Measurements from ENCODE around the gene MAPKAPK2. TPM values are rescaled to one million over a fixed set of nuclear protein-coding genes. Genes with fewer than 3 reads are reported as not detected.
A peak's percentile ranks its signal among the peaks of the same experiment; 100 is the strongest.

Gene MAPKAPK2
- total RNA-seq, 1 donor from 2014 or later, result 87.9 TPM

GRCh38 chr1:206680279-206680678 is 4.4 kb upstream of the MAPKAPK2 start:
- H3K27ac Mint-ChIP-seq (ENCODE audit: unreplicated experiment), result no peak overlapping the region

GRCh38 chr1:206681359-206681758 is 3.3 kb upstream of the MAPKAPK2 start:
- peaks cover 10% of the 10 kb centered on the region for H3K4me1 Mint-ChIP-seq (ENCODE audit: low read depth)
- H3K27ac Mint-ChIP-seq (ENCODE audit: unreplicated experiment), result no peak overlapping the region
- H3K9me3 Mint-ChIP-seq (ENCODE audit: low read depth), result no peaks in the 10 kb centered on the region
- no peak for DNase-seq (ENCODE audit: low spot score)
- TF ChIP-seq CTCF (IDR thresholded peaks at IDR 0.05), result no peak
- no peaks in the 10 kb centered on the region for H3K36me3 Mint-ChIP-seq (ENCODE audit: low read depth)
- peaks cover 9% of the 10 kb centered on the region for H3K27me3 Mint-ChIP-seq (ENCODE audit: low read depth)
- no peak overlapping the region for H3K4me3 Mint-ChIP-seq (ENCODE audit: unreplicated experiment)

More at GRCh38 chr1:206680279-206680678, 4.4 kb upstream of the MAPKAPK2 start:
- no peak for DNase-seq (ENCODE audit: low spot score)
- no peaks in the 10 kb centered on the region for H3K9me3 Mint-ChIP-seq (ENCODE audit: low read depth)
- peaks cover 9% of the 10 kb centered on the region for H3K27me3 Mint-ChIP-seq (ENCODE audit: low read depth)
- no peak overlapping the region for H3K4me3 Mint-ChIP-seq (ENCODE audit: unreplicated experiment)
- TF ChIP-seq CTCF (IDR thresholded peaks at IDR 0.05), result no peak
- peaks cover 13% of the 10 kb centered on the region for H3K4me1 Mint-ChIP-seq (ENCODE audit: low read depth)
- no peaks in the 10 kb centered on the region for H3K36me3 Mint-ChIP-seq (ENCODE audit: low read depth)

- Mint-ChIP-seq H3K27me3 (ENCODE audit: low read depth) (peaks cover 9% of the 10 kb centered on the region), H3K9me3 (ENCODE audit: low read depth) (no peaks in the 10 kb centered on the region), H3K36me3 (ENCODE audit: low read depth) (no peaks in the 10 kb centered on the region), H3K27ac (ENCODE audit: unreplicated experiment) (no peak overlapping the region), H3K4me3 (ENCODE audit: unreplicated experiment) (no peak overlapping the region), H3K4me1 (ENCODE audit: low read depth) (peaks cover 17% of the 10 kb centered on the region)
- no peak for DNase-seq (ENCODE audit: low spot score)
- TF ChIP-seq CTCF (IDR thresholded peaks at IDR 0.05), result no peak
Measured at GRCh38 chr1:206682111-206682510, 2.6 kb upstream of the MAPKAPK2 start.

- H3K36me3 Mint-ChIP-seq (ENCODE audit: low read depth), result no peaks in the 10 kb centered on the region
- H3K27ac Mint-ChIP-seq (ENCODE audit: unreplicated experiment), result no peak overlapping the region
- DNase-seq (ENCODE audit: low spot score), result no peak
- H3K27me3 Mint-ChIP-seq (ENCODE audit: low read depth), result peaks cover 9% of the 10 kb centered on the region
- H3K9me3 Mint-ChIP-seq (ENCODE audit: low read depth), result no peaks in the 10 kb centered on the region
- TF ChIP-seq CTCF (IDR thresholded peaks at IDR 0.05), result no peak
- no peak overlapping the region for H3K4me3 Mint-ChIP-seq (ENCODE audit: unreplicated experiment)
- H3K4me1 Mint-ChIP-seq (ENCODE audit: low read depth), result peaks cover 29% of the 10 kb centered on the region
Measured at GRCh38 chr1:206683313-206683712, 1.4 kb upstream of the MAPKAPK2 start.

GRCh38 chr1:206684003-206684402 is 702 bp upstream of the MAPKAPK2 start:
- no peak for DNase-seq (ENCODE audit: low spot score)
- H3K9me3 Mint-ChIP-seq (ENCODE audit: low read depth), result no peaks in the 10 kb centered on the region
- peaks cover 9% of the 10 kb centered on the region for H3K27me3 Mint-ChIP-seq (ENCODE audit: low read depth)
- peak overlapping the region; percentile 84 for H3K4me3 Mint-ChIP-seq (ENCODE audit: unreplicated experiment)
- H3K4me1 Mint-ChIP-seq (ENCODE audit: low read depth), result peaks cover 35% of the 10 kb centered on the region
- H3K27ac Mint-ChIP-seq (ENCODE audit: unreplicated experiment), result no peak overlapping the region
- no peaks in the 10 kb centered on the region for H3K36me3 Mint-ChIP-seq (ENCODE audit: low read depth)
- TF ChIP-seq CTCF (IDR thresholded peaks at IDR 0.05), result no peak

Measured in chondrocyte (in vitro differentiated cells).